Measurements from ENCODE around the gene APBB2. TPM values are rescaled to one million over a fixed set of nuclear protein-coding genes. Genes with fewer than 3 reads are reported as not detected.

Gene APBB2
- total RNA-seq, 1 experiment from 2014 or later, result 80.7 TPM

GRCh38 chr4:40992472-40993295, 221.7 kb downstream of the APBB2 start:
- peaks cover 37% of the 10 kb centered on the region for H3K36me3 Mint-ChIP-seq (ENCODE audit: insufficient read depth, unreplicated experiment)
- ChIA-PET CTCF (no interaction called here), POLR2A (interaction anchor here (0.7 kb wide), 1 partner anchor 128 kb away, joined by 8 read pairs; no protein-coding TSS in a partner anchor)
- H3K4me1 Mint-ChIP-seq (ENCODE audit: low read depth, unreplicated experiment), result peaks cover 27% of the 10 kb centered on the region
- peaks cover 15% of the 10 kb centered on the region for H3K9me3 Mint-ChIP-seq (ENCODE audit: unreplicated experiment)
- Histone ChIP-seq H3K36me3 (ENCODE audit: control insufficient read depth, insufficient read depth, low read length) (no peaks in the 10 kb centered on the region), H3K27me3 (replicated peaks; ENCODE audit: control insufficient read depth, insufficient read depth, low read length) (no peaks in the 10 kb centered on the region), H3K4me3 (ENCODE audit: low read depth, low read length) (no peak overlapping the region), H3K4me1 (no peaks in the 10 kb centered on the region), H3K9me3 (no peaks in the 10 kb centered on the region)
- intact Hi-C loops (cut with micrococcal nuclease; ENCODE audit: unreplicated experiment), result no loop called here
- no TSS peak for BruUV-seq (replicated peaks)
- peak overlapping the region; percentile 26 for H3K27ac Mint-ChIP-seq (ENCODE audit: unreplicated experiment)
- H3K27me3 Mint-ChIP-seq (ENCODE audit: insufficient read depth, unreplicated experiment), result no peaks in the 10 kb centered on the region
- no peak for DNase-seq
- TF ChIP-seq, protein P1, sequence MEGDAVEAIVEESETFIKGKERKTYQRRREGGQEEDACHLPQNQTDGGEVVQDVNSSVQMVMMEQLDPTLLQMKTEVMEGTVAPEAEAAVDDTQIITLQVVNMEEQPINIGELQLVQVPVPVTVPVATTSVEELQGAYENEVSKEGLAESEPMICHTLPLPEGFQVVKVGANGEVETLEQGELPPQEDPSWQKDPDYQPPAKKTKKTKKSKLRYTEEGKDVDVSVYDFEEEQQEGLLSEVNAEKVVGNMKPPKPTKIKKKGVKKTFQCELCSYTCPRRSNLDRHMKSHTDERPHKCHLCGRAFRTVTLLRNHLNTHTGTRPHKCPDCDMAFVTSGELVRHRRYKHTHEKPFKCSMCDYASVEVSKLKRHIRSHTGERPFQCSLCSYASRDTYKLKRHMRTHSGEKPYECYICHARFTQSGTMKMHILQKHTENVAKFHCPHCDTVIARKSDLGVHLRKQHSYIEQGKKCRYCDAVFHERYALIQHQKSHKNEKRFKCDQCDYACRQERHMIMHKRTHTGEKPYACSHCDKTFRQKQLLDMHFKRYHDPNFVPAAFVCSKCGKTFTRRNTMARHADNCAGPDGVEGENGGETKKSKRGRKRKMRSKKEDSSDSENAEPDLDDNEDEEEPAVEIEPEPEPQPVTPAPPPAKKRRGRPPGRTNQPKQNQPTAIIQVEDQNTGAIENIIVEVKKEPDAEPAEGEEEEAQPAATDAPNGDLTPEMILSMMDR (IDR thresholded peaks at IDR 0.05; ENCODE audit: insufficient read depth in 1 of 2, low read depth in 1 of 2, low read length in 1 of 2, severe bottlenecking in 1 of 2, unreplicated experiment in 1 of 2), result no peak
- no peak overlapping the region for H3K4me3 Mint-ChIP-seq (ENCODE audit: unreplicated experiment)

- peak overlapping the region; percentile 26 for H3K27ac Mint-ChIP-seq (ENCODE audit: unreplicated experiment)
- ChIA-PET CTCF (no interaction called here), POLR2A (no interaction called here)
- Histone ChIP-seq H3K36me3 (ENCODE audit: control insufficient read depth, insufficient read depth, low read length) (no peaks in the 10 kb centered on the region), H3K9me3 (no peaks in the 10 kb centered on the region), H3K4me3 (ENCODE audit: low read depth, low read length) (no peak overlapping the region), H3K4me1 (no peaks in the 10 kb centered on the region), H3K27me3 (replicated peaks; ENCODE audit: control insufficient read depth, insufficient read depth, low read length) (no peaks in the 10 kb centered on the region)
- H3K27me3 Mint-ChIP-seq (ENCODE audit: insufficient read depth, unreplicated experiment), result no peaks in the 10 kb centered on the region
- no TSS peak for BruUV-seq (replicated peaks)
- DNase-seq, result no peak
- intact Hi-C loops (cut with micrococcal nuclease; ENCODE audit: unreplicated experiment), result no loop called here
- H3K36me3 Mint-ChIP-seq (ENCODE audit: insufficient read depth, unreplicated experiment), result peaks cover 37% of the 10 kb centered on the region
- H3K4me1 Mint-ChIP-seq (ENCODE audit: low read depth, unreplicated experiment), result peaks cover 22% of the 10 kb centered on the region
- peaks cover 9% of the 10 kb centered on the region for H3K9me3 Mint-ChIP-seq (ENCODE audit: unreplicated experiment)
- no peak overlapping the region for H3K4me3 Mint-ChIP-seq (ENCODE audit: unreplicated experiment)
- TF ChIP-seq, protein P1 (IDR thresholded peaks at IDR 0.05; ENCODE audit: insufficient read depth in 1 of 2, low read depth in 1 of 2, low read length in 1 of 2, severe bottlenecking in 1 of 2, unreplicated experiment in 1 of 2), result no peak
These were observed 222.4 kb downstream of the APBB2 start for GRCh38 chr4:40991908-40992307.

- no TSS peak for BruUV-seq (replicated peaks)
- Mint-ChIP-seq H3K4me1 (ENCODE audit: low read depth, unreplicated experiment) (peaks cover 15% of the 10 kb centered on the region), H3K27me3 (ENCODE audit: insufficient read depth, unreplicated experiment) (no peaks in the 10 kb centered on the region), H3K4me3 (ENCODE audit: unreplicated experiment) (no peak overlapping the region), H3K36me3 (ENCODE audit: insufficient read depth, unreplicated experiment) (peaks cover 36% of the 10 kb centered on the region), H3K27ac (ENCODE audit: unreplicated experiment) (no peak overlapping the region), H3K9me3 (ENCODE audit: unreplicated experiment) (no peaks in the 10 kb centered on the region)
- H3K36me3 ChIP-seq (ENCODE audit: control insufficient read depth, insufficient read depth, low read length), result no peaks in the 10 kb centered on the region
- no peak for DNase-seq
- no peaks in the 10 kb centered on the region for H3K4me1 ChIP-seq
- POLR2A ChIA-PET, result no interaction called here
- intact Hi-C loops (cut with micrococcal nuclease; ENCODE audit: unreplicated experiment), result no loop called here
- no peak overlapping the region for H3K4me3 ChIP-seq (ENCODE audit: low read depth, low read length)
- no peaks in the 10 kb centered on the region for H3K9me3 ChIP-seq
- TF ChIP-seq, protein P1 (IDR thresholded peaks at IDR 0.05; ENCODE audit: insufficient read depth in 1 of 2, low read depth in 1 of 2, low read length in 1 of 2, severe bottlenecking in 1 of 2, unreplicated experiment in 1 of 2), result no peak
- CTCF ChIA-PET, result interaction anchor here (1.2 kb wide), 1 partner anchor 14 kb away, joined by 3 read pairs; no protein-coding TSS in a partner anchor
- no peaks in the 10 kb centered on the region for H3K27me3 ChIP-seq (replicated peaks; ENCODE audit: control insufficient read depth, insufficient read depth, low read length)
These were observed 223.5 kb downstream of the APBB2 start for GRCh38 chr4:40990899-40991265.

All from Caco-2 (cell line).